ENCODE results near the gene ARL3.

Gene ARL3

GRCh38 chr10:102651455-102652169 is 62.6 kb downstream of the ARL3 start:
- DNase-seq (ENCODE audit: low read depth in 2 of 2), result no peak
- no peak overlapping the region for H3K4me3 ChIP-seq (replicated peaks in 1 of 2; ENCODE audit: low read depth in 2 of 2, low read length in 2 of 2)
- no peak for TF ChIP-seq CTCF (IDR thresholded peaks at IDR 0.05; ENCODE audit: low read depth, low read length)

GRCh38 chr10:102650655-102651454 is 63.3 kb downstream of the ARL3 start:
- H3K4me3 ChIP-seq (replicated peaks in 1 of 2; ENCODE audit: low read depth in 2 of 2, low read length in 2 of 2), result no peak overlapping the region
- DNase-seq (ENCODE audit: low read depth in 2 of 2), result no peak
- no peak for TF ChIP-seq CTCF (IDR thresholded peaks at IDR 0.05; ENCODE audit: low read depth, low read length)

- peak overlapping the region; percentile 14 to 95 for H3K4me3 ChIP-seq (replicated peaks in 1 of 2; ENCODE audit: low read depth in 2 of 2, low read length in 2 of 2)
- DNase-seq (ENCODE audit: low read depth in 2 of 2), result no peak
- no peak for TF ChIP-seq CTCF (IDR thresholded peaks at IDR 0.05; ENCODE audit: low read depth, low read length)
Observed at GRCh38 chr10:102649797-102650654, 64.2 kb downstream of the ARL3 start.

GRCh38 chr10:102648889-102649796 is 65.1 kb downstream of the ARL3 start:
- TF ChIP-seq CTCF (IDR thresholded peaks at IDR 0.05; ENCODE audit: low read depth, low read length), result no peak
- no peak for DNase-seq (ENCODE audit: low read depth in 2 of 2)

GRCh38 chr10:102648269-102648888 is 65.8 kb downstream of the ARL3 start:
- peak overlapping the region; percentile 93 to 95 for H3K4me3 ChIP-seq (replicated peaks in 1 of 2; ENCODE audit: low read depth in 2 of 2, low read length in 2 of 2)
- DNase-seq (ENCODE audit: low read depth in 2 of 2), result no peak
- TF ChIP-seq CTCF (IDR thresholded peaks at IDR 0.05; ENCODE audit: low read depth, low read length), result no peak

More at GRCh38 chr10:102648889-102649796, 65.1 kb downstream of the ARL3 start:
- H3K4me3 ChIP-seq (replicated peaks in 1 of 2; ENCODE audit: low read depth in 2 of 2, low read length in 2 of 2), result peak overlapping the region; percentile 93 to 95

Measured in cardiac fibroblast (primary cell).